ENCODE data around the gene C9orf153.
"Not testable (repeated sequence)": the region's sequence is repeated elsewhere in the genome, so short reads cannot be mapped to it uniquely, and the experiment has no call there.

C9orf153 gene

DNA sequence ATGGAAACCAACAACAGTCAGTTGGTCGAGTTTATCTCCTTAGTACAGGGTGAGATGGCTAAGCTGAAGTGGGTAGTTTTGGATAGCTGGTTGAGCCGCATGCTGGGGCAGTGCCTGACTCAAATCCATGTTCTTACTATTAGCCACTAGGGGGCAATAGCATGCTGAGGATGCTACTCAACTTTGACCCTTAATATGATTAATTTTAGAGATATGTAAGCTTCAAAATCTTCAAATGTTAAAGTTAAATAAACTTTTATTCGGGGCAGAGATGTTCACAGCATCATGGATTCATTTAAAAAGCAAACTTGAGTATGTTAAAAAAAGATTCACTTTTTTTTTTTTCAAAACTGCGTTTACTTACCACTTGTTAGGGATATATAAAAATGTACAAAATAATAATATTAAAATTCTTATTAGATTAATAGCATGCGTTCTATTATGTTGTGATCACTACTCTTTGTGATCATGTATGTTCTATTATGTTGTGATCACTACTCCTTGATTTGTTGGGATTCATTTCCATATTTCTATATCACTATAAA, 57.0 kb downstream of the C9orf153 start:
- DNase-seq (ENCODE audit: low read depth, low spot score) = peak; percentile 61
- TF ChIP-seq, protein P1, sequence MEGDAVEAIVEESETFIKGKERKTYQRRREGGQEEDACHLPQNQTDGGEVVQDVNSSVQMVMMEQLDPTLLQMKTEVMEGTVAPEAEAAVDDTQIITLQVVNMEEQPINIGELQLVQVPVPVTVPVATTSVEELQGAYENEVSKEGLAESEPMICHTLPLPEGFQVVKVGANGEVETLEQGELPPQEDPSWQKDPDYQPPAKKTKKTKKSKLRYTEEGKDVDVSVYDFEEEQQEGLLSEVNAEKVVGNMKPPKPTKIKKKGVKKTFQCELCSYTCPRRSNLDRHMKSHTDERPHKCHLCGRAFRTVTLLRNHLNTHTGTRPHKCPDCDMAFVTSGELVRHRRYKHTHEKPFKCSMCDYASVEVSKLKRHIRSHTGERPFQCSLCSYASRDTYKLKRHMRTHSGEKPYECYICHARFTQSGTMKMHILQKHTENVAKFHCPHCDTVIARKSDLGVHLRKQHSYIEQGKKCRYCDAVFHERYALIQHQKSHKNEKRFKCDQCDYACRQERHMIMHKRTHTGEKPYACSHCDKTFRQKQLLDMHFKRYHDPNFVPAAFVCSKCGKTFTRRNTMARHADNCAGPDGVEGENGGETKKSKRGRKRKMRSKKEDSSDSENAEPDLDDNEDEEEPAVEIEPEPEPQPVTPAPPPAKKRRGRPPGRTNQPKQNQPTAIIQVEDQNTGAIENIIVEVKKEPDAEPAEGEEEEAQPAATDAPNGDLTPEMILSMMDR (IDR thresholded peaks at IDR 0.05; ENCODE audit: low read depth, low read length) = peak; percentile 82
- no peak overlapping the region for H3K4me3 ChIP-seq (ENCODE audit: low read depth, low read length)
- in situ Hi-C loops (cut with HindIII; ENCODE audit: low sequenced_read_pairs) = no loop called here

DNA sequence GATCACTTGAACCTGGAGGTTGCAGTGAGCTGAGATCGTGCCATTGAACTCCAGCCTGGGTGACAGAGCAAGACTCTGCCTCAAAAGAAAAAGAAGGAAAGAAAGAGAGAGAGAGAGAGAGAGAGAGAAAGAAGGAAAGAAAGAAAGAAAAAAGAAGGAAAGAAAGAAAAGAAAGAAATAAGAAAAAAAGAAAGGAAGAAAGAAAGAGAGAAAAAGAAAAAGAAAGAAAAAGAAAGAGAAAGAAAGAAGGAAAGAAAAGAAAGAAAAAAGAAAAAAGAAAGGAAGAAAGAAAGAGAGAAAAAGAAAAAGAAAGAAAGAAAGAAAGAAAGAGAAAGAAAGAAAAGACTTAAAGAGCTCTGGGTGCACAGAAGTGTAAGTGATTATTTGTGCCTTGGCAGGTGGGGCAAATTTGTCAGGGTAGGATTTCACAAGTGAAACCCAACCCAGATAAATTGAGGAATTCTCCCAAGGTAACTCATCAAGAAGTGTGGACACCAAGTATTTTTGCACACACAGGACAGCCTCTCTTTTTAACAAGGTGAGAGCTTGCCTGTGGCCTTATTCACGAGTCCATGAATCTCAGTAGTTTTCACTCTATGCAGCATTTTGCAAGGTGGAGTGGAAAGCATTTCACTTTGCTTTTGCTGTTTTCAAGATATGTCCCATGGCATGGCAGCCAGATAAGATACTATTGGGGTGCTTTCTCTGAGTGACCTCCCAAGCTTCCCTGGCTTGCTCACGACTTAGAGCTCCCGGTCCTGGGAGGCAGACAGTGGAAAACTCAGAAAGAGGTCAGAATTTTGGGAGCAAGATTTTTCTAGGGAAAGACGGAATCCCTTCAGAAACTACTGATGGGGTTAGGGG, 57.8 kb downstream of the C9orf153 start:
- in situ Hi-C loops (cut with HindIII; ENCODE audit: low sequenced_read_pairs) = no loop called here
- DNase-seq (ENCODE audit: low read depth, low spot score) = no peak
- no peak overlapping the region for H3K4me3 ChIP-seq (ENCODE audit: low read depth, low read length)
- TF ChIP-seq, protein P1 (IDR thresholded peaks at IDR 0.05; ENCODE audit: low read depth, low read length) = no peak

DNA sequence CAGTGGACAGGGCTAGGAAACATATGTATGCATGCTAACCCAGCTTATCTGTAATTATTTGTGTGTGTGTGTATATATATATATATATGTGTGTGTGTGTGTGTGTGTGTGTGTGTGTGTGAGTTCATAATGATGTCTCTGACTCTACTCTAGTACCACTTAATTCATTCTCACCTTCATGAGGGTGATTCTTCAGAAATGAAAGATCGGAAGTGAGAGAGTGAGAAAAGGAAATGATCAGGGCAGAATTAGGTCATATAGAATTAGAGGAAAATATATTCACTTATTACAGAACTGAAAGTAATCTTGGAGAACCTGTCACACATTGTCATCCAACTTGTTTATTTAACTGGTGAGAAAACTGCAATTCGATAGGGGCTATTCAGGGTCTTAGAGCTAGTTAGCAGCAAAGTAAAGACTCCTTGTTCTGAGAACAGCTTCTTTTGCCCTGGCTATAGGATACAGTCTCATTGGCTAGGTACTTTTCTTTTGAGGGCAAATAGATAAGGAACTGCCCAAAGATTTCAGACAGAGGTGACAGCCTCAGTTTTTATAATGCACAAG, 58.8 kb downstream of the C9orf153 start:
- no peak overlapping the region for H3K4me3 ChIP-seq (ENCODE audit: low read depth, low read length)
- in situ Hi-C loops (cut with HindIII; ENCODE audit: low sequenced_read_pairs) = no loop called here
- no peak for DNase-seq (ENCODE audit: low read depth, low spot score)
- TF ChIP-seq, protein P1 (IDR thresholded peaks at IDR 0.05; ENCODE audit: low read depth, low read length) = no peak

DNA sequence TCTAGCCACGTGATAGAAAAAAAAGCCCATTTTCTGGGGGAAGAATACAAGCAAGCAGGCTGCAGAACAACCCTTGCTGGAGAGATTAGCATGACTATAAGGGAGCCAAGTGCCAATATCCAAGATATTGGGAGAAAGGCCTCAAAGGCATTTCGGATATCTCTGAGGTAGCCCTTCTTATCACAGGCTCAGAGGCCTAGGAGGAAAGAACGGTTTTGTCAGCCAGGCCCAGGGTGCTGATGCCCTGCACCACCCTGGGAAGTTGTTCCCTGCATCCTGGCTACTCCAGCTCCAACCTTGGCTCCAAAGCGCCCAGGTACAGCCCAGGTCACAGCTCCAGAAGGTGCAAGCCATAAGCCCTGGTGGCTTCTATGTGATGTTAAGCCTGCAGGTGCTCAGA, 66.4 kb downstream of the C9orf153 start:
- no peak for DNase-seq (ENCODE audit: low read depth, low spot score)
- in situ Hi-C loops (cut with HindIII; ENCODE audit: low sequenced_read_pairs) = no loop called here
- TF ChIP-seq, protein P1 (IDR thresholded peaks at IDR 0.05; ENCODE audit: low read depth, low read length) = no peak
- no peak overlapping the region for H3K4me3 ChIP-seq (ENCODE audit: low read depth, low read length)

DNA sequence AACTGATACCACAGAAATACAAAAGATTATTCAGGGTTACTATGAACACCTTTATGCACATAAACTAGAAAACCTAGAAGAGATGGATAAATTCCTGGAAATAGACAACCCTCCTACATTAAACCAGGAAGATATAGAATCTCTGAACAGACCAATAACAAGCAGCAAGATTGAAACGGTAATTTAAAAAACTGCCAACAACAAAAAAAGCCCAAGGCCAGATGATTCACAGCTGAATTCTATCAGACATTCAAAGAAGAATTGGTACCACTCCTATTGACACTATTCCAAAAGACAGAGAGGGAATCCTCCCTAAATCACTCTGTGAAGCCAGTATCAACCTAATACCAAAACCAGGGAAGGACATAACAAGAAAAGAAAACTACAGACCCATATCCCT, 68.8 kb downstream of the C9orf153 start:
- in situ Hi-C loops (cut with HindIII; ENCODE audit: low sequenced_read_pairs); H3K4me3 ChIP-seq (ENCODE audit: low read depth, low read length); DNase-seq (ENCODE audit: low read depth, low spot score): not testable (repeated sequence)

DNA sequence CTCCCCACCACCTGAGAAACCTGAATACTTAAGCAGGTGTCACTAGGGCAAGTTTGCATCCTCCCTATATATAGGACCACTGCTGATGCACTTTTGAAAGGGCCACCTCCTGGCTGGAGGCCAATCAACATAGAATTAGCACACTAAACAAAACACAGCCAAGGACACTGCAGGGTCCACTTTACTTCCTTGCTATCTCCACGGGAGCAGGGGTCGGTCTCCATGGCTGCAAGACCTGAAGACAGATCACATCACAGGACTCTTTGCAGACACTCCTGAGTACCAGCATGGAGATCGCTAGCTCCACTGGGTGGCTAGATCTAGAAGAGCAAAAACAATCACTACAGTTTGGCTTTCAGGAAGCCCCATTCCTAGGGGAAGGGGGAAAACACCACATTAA, 72.3 kb downstream of the C9orf153 start:
- TF ChIP-seq, protein P1 (IDR thresholded peaks at IDR 0.05; ENCODE audit: low read depth, low read length) = no peak
- in situ Hi-C loops (cut with HindIII; ENCODE audit: low sequenced_read_pairs) = no loop called here
- no peak for DNase-seq (ENCODE audit: low read depth, low spot score)
- H3K4me3 ChIP-seq (ENCODE audit: low read depth, low read length) = no peak overlapping the region

DNA sequence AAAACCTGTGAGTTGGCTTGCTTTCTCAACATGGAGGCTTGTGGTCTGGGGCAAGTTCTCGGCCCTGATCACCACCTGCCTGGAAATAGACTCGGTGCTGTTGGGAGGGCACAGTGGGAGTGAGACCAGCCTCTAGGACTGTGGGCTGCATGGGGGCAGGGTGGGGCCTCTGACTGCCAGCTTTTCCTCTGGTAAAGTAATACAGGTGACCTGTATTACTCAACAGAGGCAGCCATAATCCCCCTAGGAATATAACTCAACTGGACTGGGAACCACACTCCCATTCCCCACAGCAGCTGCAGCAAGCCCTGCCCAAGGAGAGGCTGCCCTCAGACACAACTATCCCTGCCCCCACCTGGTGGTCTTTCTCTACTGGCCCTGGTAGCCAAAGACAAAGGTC, 72.8 kb downstream of the C9orf153 start:
- in situ Hi-C loops (cut with HindIII; ENCODE audit: low sequenced_read_pairs) = no loop called here
- no peak overlapping the region for H3K4me3 ChIP-seq (ENCODE audit: low read depth, low read length)
- TF ChIP-seq, protein P1 (IDR thresholded peaks at IDR 0.05; ENCODE audit: low read depth, low read length) = no peak
- no peak for DNase-seq (ENCODE audit: low read depth, low spot score)
